HS-5 (cell line): ENCODE measurements around the gene SMYD3.
"Not testable (repeated sequence)": the region's sequence is repeated elsewhere in the genome, so short reads cannot be mapped to it uniquely, and the experiment has no call there.

Experiments used
- DNase-seq: peaks from one replicate; pipeline ENCODE4 v3.0.0-alpha.2; 2012; ENCODE audit warnings: low read depth

SMYD3 gene

GRCh38 chr1:245715970-245716369 is 791.1 kb downstream of the SMYD3 start:
- peak; percentile 85 for DNase-seq

GRCh38 chr1:245715291-245715701 is 791.8 kb downstream of the SMYD3 start:
- no peak for DNase-seq

- DNase-seq, result not testable (repeated sequence)
Measured at GRCh38 chr1:245714027-245714426, 793.1 kb downstream of the SMYD3 start.

- DNase-seq, result no peak
Measured at GRCh38 chr1:245710961-245711903, 795.8 kb downstream of the SMYD3 start.

- DNase-seq, result no peak
Measured at GRCh38 chr1:245707941-245708340, 799.1 kb downstream of the SMYD3 start.

- DNase-seq, result peak; percentile 26
Measured at GRCh38 chr1:245704765-245705164, 802.3 kb downstream of the SMYD3 start.

- no peak for DNase-seq
Measured at GRCh38 chr1:245704341-245704740, 802.7 kb downstream of the SMYD3 start.

GRCh38 chr1:245702346-245702745 is 804.7 kb downstream of the SMYD3 start:
- no peak for DNase-seq

GRCh38 chr1:245701631-245702030 is 805.4 kb downstream of the SMYD3 start:
- DNase-seq, result no peak

- DNase-seq, result no peak
Measured at GRCh38 chr1:245700631-245701030, 806.4 kb downstream of the SMYD3 start.
